Measurements from ENCODE around the gene MTA3.

- no peak for TF ChIP-seq RAD21 (IDR thresholded peaks at IDR 0.05; ENCODE audit: low read depth)
- TF ChIP-seq TCF12 (IDR thresholded peaks at IDR 0.05; ENCODE audit: low read depth) = no peak
- TF ChIP-seq MAX (IDR thresholded peaks at IDR 0.05) = no peak
- TF ChIP-seq EP300 (IDR thresholded peaks at IDR 0.05; ENCODE audit: borderline replicate concordance) = no peak
- no peak for TF ChIP-seq CREB1 (IDR thresholded peaks at IDR 0.05; ENCODE audit: low read depth)
- no peak for TF ChIP-seq CEBPB (IDR thresholded peaks at IDR 0.05)
- TF ChIP-seq NFIC (IDR thresholded peaks at IDR 0.05) = no peak
- no peak for TF ChIP-seq TAF1 (IDR thresholded peaks at IDR 0.05; ENCODE audit: low read depth)
- TF ChIP-seq YY1 (IDR thresholded peaks at IDR 0.05; ENCODE audit: low read depth) = no peak
Observed at GRCh38 chr2:42781181-42781580, 212.7 kb downstream of the MTA3 start.
